Activated effector memory CD4-positive, alpha-beta T cell treated with Interleukin-2 at 50 U/mL for 16 hours (primary cell): ENCODE measurements around the gene GALNT11.
"Not testable (repeated sequence)": the region's sequence is repeated elsewhere in the genome, so short reads cannot be mapped to it uniquely, and the experiment has no call there.

ENCODE experiments used
- DNase-seq: peaks from one replicate; pipeline ENCODE4 v3.0.0-alpha.2; 2020

The GALNT11 gene

GRCh38 chr7:152076324-152076821 is 50.9 kb downstream of the GALNT11 start:
- DNase-seq = no peak

GRCh38 chr7:152076940-152077933 is 51.8 kb downstream of the GALNT11 start:
- no peak for DNase-seq

GRCh38 chr7:152078025-152078424 is 52.6 kb downstream of the GALNT11 start:
- no peak for DNase-seq

DNA sequence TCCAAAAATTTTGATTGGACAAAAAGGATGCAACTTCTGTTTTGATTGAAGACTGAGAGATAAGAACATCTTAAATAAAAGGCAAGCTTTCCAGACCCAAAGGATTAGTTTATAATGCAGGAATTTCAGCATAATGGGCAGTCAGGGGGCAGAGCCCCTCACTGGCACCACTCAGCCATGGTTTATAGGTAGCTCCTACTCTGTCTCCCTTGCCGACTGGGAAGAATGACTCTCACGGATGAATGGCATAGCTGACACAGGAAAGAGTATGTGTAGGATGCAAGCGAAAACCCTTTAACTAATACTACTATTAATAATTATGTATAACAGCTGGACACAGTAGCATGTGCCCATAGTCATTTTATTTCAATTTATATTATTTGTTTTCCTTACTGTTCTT is 53.3 kb downstream of the GALNT11 start:
- DNase-seq = no peak

- DNase-seq = no peak
These were observed 55.6 kb downstream of the GALNT11 start for GRCh38 chr7:152081088-152081487.

DNA sequence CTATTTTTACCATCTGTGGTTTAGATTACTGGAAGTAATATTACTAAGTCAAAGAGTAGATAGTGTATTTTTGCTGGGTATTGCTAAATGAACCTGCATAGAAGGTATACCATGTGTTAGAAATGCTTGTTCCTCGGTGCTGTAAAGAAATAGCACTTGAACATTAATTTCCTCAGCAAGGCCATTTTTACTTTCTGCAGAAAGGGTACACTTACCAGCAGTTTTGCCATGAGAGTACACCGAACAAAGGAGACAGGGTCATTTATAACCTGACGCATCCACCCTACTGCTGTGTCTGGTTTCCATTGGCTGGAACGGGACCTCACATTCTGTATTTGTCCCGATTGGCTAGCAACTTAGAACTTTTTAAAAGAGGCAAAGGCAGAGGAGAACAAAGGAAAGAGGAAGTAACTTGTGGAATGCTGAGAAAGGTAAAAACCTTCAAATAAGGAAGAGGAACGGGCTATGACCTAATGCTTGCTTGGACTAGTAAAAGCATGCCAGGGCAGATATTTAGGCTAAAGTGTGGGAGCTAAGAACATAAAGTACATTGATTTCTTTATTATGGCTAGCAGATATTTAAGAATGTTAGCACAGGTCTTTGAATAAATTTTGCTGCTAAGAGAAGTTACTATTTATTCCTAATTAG is 56.7 kb downstream of the GALNT11 start:
- DNase-seq = not testable (repeated sequence)

DNA sequence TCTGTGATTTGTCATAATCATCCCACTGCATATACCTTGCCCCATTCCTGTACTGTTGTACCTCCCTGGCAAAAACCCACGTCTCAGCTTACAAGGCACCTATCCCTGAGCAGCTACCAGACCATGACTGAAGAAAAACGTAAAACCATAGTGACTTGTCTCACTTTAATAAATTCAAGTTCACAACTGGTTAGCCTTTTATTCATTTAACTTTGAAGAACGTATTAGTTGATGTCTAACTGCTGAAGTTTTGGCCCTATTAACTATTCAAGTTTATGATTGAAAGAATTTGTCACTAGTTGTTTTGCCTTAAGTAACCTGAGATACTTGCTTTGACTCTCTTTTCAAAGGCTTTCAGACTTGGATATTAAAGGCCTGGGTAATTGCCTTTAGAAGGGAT is 59.7 kb downstream of the GALNT11 start:
- DNase-seq = no peak

DNA sequence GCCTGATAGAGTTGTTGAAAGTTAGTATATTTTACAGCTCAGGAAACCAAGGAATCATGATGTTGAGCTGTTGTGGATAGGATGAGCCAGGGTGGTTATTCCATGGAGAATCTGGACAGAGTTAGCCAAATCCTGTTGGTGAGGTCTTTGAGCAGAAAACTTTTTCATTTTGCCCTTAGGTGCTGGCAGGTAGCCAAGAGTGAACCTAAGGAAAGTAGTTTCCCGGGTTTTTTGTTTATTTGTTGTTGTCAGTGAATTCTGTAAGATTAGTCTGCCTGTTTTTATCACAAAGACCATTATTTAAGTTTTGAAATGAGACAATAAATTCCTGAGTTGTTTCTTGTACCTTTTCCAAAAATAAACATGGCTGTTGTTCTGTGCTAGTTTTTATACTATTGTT is 61.0 kb downstream of the GALNT11 start:
- no peak for DNase-seq

DNA sequence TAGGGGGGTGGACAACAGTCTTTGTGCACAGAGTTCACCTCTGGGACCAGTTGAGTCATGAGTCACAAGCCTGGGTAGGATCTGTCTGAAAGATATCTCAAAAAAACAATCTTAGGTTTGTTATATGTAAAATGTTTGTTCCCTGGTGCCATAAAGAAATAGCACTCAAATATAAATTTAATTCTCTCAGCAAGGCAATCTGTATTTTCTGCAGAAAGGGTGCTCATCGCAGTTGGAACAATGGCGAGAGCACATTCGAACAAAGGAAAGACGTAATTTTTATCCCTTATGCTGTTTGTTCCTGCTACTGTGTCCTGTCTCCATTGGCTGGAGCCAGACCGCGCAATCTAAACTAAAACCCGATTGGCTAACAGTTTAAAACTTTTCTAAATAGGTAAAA is 63.7 kb downstream of the GALNT11 start:
- no peak for DNase-seq

DNA sequence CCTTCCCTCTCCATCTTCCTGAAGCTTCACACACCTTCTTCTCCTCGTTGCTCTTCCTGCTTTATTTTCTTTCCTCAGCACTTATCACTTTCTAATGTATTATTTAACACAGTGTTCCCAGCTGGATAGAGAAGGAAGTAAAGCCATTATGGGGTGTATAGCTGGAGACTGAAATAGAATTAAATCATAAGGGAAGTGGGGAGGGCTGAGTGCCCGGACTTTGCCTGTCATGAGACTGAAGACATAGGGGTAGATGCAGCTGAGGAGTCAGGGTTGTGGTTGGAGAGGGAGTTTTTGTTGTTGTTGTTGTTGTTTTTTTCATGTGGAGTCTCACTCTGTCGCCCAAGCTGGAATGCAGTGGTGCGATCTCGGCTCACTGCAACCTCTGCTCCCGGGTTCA is 65.3 kb downstream of the GALNT11 start:
- DNase-seq = no peak

GRCh38 chr7:152093717-152094116 is 68.2 kb downstream of the GALNT11 start:
- DNase-seq = no peak

DNA sequence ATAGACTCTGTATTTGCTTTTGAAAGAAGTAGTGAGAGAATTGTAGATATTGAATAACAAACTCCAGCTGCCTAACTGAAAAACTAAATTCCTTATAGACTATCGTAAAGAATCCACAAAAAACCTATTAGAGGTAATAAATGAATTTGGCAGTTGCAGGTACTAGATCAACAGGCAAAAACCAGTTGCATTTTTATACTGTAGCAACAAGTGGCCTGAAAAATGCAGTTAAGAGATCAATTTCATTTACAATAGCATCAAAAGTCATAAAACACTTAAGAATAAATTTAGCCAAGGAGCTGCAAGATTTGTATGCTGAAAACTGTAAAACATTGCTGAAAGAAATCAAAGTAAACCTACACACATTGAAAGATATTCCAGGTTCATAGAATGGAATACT is 70.3 kb downstream of the GALNT11 start:
- DNase-seq = no peak

GRCh38 chr7:152097330-152097729 is 71.9 kb downstream of the GALNT11 start:
- DNase-seq = no peak

DNA sequence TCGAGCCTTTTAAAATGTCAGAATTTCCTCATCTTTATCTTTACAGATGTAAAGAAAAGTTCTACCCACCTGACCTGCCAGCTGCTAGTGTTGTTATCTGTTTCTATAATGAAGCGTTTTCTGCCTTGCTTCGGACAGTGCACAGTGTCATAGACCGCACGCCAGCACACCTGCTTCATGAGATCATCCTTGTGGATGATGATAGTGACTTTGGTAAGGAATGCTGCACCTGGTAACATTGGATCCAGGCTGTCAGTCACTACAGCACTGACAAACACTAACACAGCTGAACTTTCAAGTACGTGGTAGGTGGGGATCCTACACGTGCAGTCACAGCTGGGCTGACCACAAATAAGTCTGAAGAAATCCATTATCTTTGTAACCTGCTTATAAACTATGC is 77.6 kb downstream of the GALNT11 start:
- DNase-seq = no peak

DNA sequence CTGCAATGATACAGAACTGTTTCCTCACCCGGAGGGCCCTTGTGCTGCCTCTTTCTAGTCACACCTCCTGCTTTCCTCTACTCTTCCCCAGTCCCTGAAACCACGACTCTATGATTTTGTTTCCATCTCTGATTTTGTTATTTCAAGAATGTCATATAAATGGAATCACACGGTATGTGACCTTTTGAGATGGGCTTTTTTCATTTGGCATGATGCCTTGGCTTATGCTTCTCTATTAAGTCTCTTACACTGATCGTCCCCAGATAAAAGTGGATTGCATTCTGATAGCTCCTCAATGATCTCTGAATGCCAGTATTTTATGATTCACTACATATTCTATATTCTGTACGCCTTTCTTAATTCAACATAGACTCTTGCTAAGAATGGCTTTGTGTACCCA is 78.2 kb downstream of the GALNT11 start:
- DNase-seq = no peak

DNA sequence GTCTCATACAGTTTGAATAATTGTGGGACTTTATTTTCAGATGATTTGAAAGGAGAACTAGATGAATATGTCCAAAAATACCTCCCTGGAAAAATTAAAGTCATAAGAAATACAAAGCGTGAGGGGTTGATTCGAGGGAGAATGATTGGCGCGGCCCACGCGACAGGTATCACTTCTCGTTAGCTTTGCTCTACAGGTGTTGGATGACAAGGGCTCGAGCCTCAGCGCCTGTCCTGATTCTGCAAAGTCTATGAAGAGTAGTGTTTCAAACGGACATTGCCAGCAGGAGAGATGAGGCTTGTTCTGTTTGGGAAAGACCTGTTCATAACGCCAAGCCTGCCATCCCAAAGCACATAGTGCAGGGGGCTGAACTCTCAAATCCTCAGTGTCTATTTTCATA is 79.7 kb downstream of the GALNT11 start:
- DNase-seq = no peak

GRCh38 chr7:152106990-152107389 is 81.5 kb downstream of the GALNT11 start:
- DNase-seq = no peak

- DNase-seq = no peak
These were observed 82.5 kb downstream of the GALNT11 start for GRCh38 chr7:152107945-152108344.

- no peak for DNase-seq
These were observed 82.9 kb downstream of the GALNT11 start for GRCh38 chr7:152108359-152108758.

DNA sequence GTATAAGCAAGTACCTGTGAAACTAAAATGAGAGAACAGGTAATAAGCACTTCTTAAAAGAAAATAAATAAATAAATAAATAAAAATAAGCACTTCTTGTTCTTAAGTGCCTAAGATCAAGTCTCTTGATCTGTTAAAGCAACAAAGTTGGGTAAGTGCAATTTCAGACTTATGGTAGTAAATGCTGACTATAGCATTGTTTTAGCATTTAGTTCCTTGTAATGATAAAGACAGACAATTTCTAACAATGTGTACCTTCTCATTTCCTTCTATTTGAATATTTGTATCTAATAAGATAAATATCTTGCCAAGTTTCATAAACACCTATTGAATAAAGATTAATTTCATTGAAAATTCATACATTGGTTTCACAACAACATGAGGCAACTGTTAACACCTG is 87.4 kb downstream of the GALNT11 start:
- no peak for DNase-seq

GRCh38 chr7:152115021-152115718 is 89.7 kb downstream of the GALNT11 start:
- no peak for DNase-seq

GRCh38 chr7:152117356-152117755 is 91.9 kb downstream of the GALNT11 start:
- no peak for DNase-seq

DNA sequence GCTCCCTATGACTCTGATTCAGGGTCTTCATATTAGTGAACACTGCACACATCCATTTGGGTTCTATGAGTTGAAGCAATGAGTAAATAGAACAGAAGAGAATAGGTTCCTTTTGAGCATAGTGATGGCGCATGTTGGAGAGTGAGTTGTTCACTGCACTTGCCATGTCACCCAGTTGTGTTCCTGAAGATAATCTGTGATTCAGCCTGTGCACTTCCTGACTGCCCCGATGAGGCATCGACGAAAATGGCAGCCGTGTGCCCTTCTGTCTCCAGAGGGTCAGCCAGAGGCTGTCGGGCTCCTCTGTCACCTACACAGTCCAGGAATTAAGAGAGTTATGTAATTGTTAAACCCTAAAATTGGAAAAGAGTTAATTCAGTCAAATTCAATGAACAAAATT is 94.7 kb downstream of the GALNT11 start:
- DNase-seq = no peak
